GM12878 (cell line): ENCODE results near the gene SLC20A1. TPM values are rescaled to one million over a fixed set of nuclear protein-coding genes. Genes with fewer than 3 reads are reported as not detected.

ENCODE experiments used
- ATAC-seq: fragments of 200-7000 bp; cut with Tn5 transposase; 3 replicates; pipeline ENCODE4 v1.9.1; 2020; ENCODE audit warnings: mild to moderate bottlenecking, moderate library complexity
- BruUV-seq: library from RNA; stranded (reverse); fragments of 400-500 nt; replicated peaks from 2 replicates; lab custom pipeline; 2021; lab: Mats Ljungman, UMichigan
- CTCF ChIA-PET: fragments of 300-600 bp; sonication (Branson Sonifier 250); formaldehyde crosslinking; extraction: SDS; loops from one replicate; lab custom pipeline; 2021; ENCODE audit warnings: inconsistent platforms; lab: Yijun Ruan, JAX
- POLR2A ChIA-PET: fragments of 350-600 bp; formaldehyde crosslinking; extraction: SDS; loops from one replicate; lab custom pipeline; 2021; ENCODE audit warnings: inconsistent platforms; lab: Charles Lee
- RAD21 ChIA-PET: fragments of 300-600 bp; sonication (Branson Sonifier 250); formaldehyde crosslinking; loops from one replicate; lab custom pipeline; 2023; ENCODE audit warnings: antibody characterized with exemption; ENCODE audit not compliant: unreplicated experiment; lab: Charles Lee
- SMC1A ChIA-PET: fragments of 300-600 bp; sonication (Branson Sonifier 250); formaldehyde crosslinking; loops from one replicate; lab custom pipeline; 2023; ENCODE audit not compliant: unreplicated experiment, uncharacterized antibody; lab: Charles Lee
- DNase-seq: peaks from one replicate; pipeline ENCODE4 v3.0.0-alpha.2; 2011; ENCODE audit warnings: low read depth, low spot score
- FAIRE-seq: peaks from 3 replicates; lab custom pipeline; 2011; peaks lifted over from hg19 to GRCh38; lab: Jason Lieb, UNC
- H2AFZ ChIP-seq: 2 replicates; pipeline ENCODE4 v1.6.0; 2011; ENCODE audit warnings: low read depth, low read length, control low read depth; ENCODE audit not compliant: control insufficient read depth
- H3K27ac ChIP-seq: 2 replicates; pipeline ENCODE4 v1.5.1; 2011; ENCODE audit warnings: control low read depth; ENCODE audit not compliant: control insufficient read depth, insufficient read depth
- H3K27me3 ChIP-seq, 2 experiments: replicated peaks in 1 of 2; 2 replicates each; pipeline versions ENCODE4 v1.6.0 to v1.6.1; 2011; ENCODE audit warnings: low read length in 1 of 2; ENCODE audit not compliant: control insufficient read depth in 2 of 2, insufficient read depth in 2 of 2
- H3K36me3 ChIP-seq, 2 experiments: 2 replicates each; pipeline ENCODE4 v1.5.1; 2011; ENCODE audit warnings: low read length in 1 of 2; ENCODE audit not compliant: control insufficient read depth in 2 of 2, insufficient read depth in 2 of 2
- H3K4me1 ChIP-seq: 2 replicates; pipeline ENCODE4 v1.6.1; 2011; ENCODE audit warnings: mild to moderate bottlenecking, low read length, moderate library complexity, mixed read lengths; ENCODE audit not compliant: control insufficient read depth, insufficient read depth
- H3K4me2 ChIP-seq: 2 replicates; pipeline ENCODE4 v1.6.0; 2011; ENCODE audit warnings: control low read depth; ENCODE audit not compliant: control insufficient read depth, insufficient read depth
- H3K4me3 ChIP-seq: fragments of 200-600 bp; sonication (generic); 2 replicates; pipeline ENCODE4 v1.5.1; 2016
- H3K79me2 ChIP-seq: 2 replicates; pipeline ENCODE4 v1.6.0; 2011; ENCODE audit warnings: low read length; ENCODE audit not compliant: control insufficient read depth, insufficient read depth
- H3K9ac ChIP-seq: 2 replicates; pipeline ENCODE4 v1.8.0; 2011; ENCODE audit warnings: low read length, control low read depth, mixed read lengths; ENCODE audit not compliant: control insufficient read depth, insufficient read depth
- H3K9me3 ChIP-seq: replicated peaks from 3 replicates; pipeline ENCODE4 v1.5.1; 2011; ENCODE audit warnings: mild to moderate bottlenecking, low read length; ENCODE audit not compliant: control insufficient read depth, insufficient read depth
- H4K20me1 ChIP-seq: 2 replicates; pipeline ENCODE4 v1.6.0; 2011; ENCODE audit not compliant: control insufficient read depth, insufficient read depth
- BMI1 ChIP-seq: fragments of 450-650 bp; IDR thresholded peaks from 2 replicates; pipeline ENCODE4 v1.6.1; 2016; ENCODE audit warnings: mild to moderate bottlenecking, moderate library complexity, borderline replicate concordance
- CBFB ChIP-seq: IDR thresholded peaks from 2 replicates; pipeline ENCODE4 v1.6.1; 2016; ENCODE audit warnings: antibody characterized with exemption, low read depth
- CEBPB ChIP-seq, 2 experiments: fragments of 150-350 bp in 1 of 2; IDR thresholded peaks; 2 replicates each; pipeline ENCODE4 v1.6.1; 2012 to 2014; ENCODE audit warnings: low read depth in 2 of 2, low read length in 2 of 2, borderline replicate concordance in 1 of 2, inconsistent platforms in 1 of 2
- ELK1 ChIP-seq: IDR thresholded peaks from 2 replicates; pipeline ENCODE4 v1.6.1; 2012; ENCODE audit warnings: low read depth, low read length, improper control_type of control experiment
- MTA3 ChIP-seq: IDR thresholded peaks from 2 replicates; pipeline ENCODE4 v1.6.1; 2012; ENCODE audit warnings: low read length, inconsistent platforms, borderline replicate concordance
- ZNF274 ChIP-seq: IDR thresholded peaks from one replicate; pipeline ENCODE4 v1.8.0; 2011; ENCODE audit not compliant: insufficient read length, insufficient read depth
- ZNF687 ChIP-seq: fragments of 450-650 bp; IDR thresholded peaks from 2 replicates; pipeline ENCODE4 v1.6.1; 2017; ENCODE audit warnings: mild to moderate bottlenecking, moderate library complexity
- WGBS: methylation state at CpG from one replicate; pipeline ENCODE4 v1.1.6; 2016; ENCODE audit warnings: low lambda C conversion rate; ENCODE audit not compliant: insufficient replicate concordance, insufficient coverage; ENCODE audit errors: missing lambda C conversion rate; 5-methylcytosine and 5-hydroxymethylcytosine counted together
- in situ Hi-C: fragments of 300-500 bp; cut with MboI; formaldehyde crosslinking; loops from 9 replicates; pipeline ENCODE4 v1.14.3; 2018; ENCODE audit warnings: mixed read lengths
- intact Hi-C: fragments of 100-400 bp; cut with micrococcal nuclease; formaldehyde crosslinking; loops from one replicate; pipeline ENCODE4 v1.14.2; 2022; ENCODE audit not compliant: unreplicated experiment
- polyA plus RNA-seq, 11 experiments: library from polyadenylated mRNA; depleted of rRNA in 4 of 11; unstranded in 6 of 11; stranded (reverse) in 5 of 11; fragments of >200 nt; fragmentation: Nextera tagmentation in 4 of 11; fragmentation: Illumina TruSeq in 1 of 11; extraction: Ambion mirVana in 4 of 11; extraction: Trizol in 1 of 11; gene quantifications; 1 replicate in 1 of 11; 2 replicates in 10 of 11; pipeline versions ENCODE4 v1.2.1 to v1.2.3, GENCODE V29; 2011 to 2016; ENCODE audit warnings: inconsistent platforms in 2 of 11, missing spikeins in 2 of 11, low read depth in 1 of 11
- total RNA-seq, 4 experiments: library from RNA; depleted of rRNA in 3 of 4; stranded (reverse); fragments of >200 nt in 3 of 4; fragmentation: Illumina TruSeq in 1 of 4; extraction: Trizol in 1 of 4; gene quantifications; 2 replicates each; pipeline versions ENCODE4 v1.2.1 to v1.2.3, GENCODE V29; 2013 to 2021

SLC20A1 gene
- total and polyA plus RNA-seq, 10 of the 15 experiments (the other 5 are each of a cell fraction or from before 2014, with no cell fraction given), result 21.2 to 59.1 (median 43.2) TPM

GRCh38 chr2:112603731-112604130 lies 42.0 kb upstream of the SLC20A1 start (continued):
- TF ChIP-seq ELK1, result no peak
- no peak for TF ChIP-seq BMI1
- TF ChIP-seq, all 136 proteins: peak for 0

GRCh38 chr2:112604952-112605351 lies 40.8 kb upstream of the SLC20A1 start:
- Histone ChIP-seq H3K27ac (no peak overlapping the region), H3K4me1 (no peaks in the 10 kb centered on the region; the same call in 1 of the 2 replicates), H3K27me3 (no peaks in the 10 kb centered on the region), H3K4me2 (no peak overlapping the region), H3K36me3 (no peaks in the 10 kb centered on the region), H2AFZ (no peak overlapping the region), H4K20me1 (no peaks in the 10 kb centered on the region), H3K9me3 (no peaks in the 10 kb centered on the region), H3K79me2 (no peaks in the 10 kb centered on the region), H3K4me3 (no peak overlapping the region), H3K9ac (no peak overlapping the region)
- RAD21 ChIA-PET, result interaction anchor here (5.8 to 8.3 kb wide), 2 partner anchors 21 to 123 kb away, joined by 57 to 132 read pairs; no protein-coding TSS in a partner anchor
- TF ChIP-seq MTA3, result no peak
- TF ChIP-seq ZNF274, result no peak
- no peak for TF ChIP-seq CBFB
- TF ChIP-seq CEBPB (IDR thresholded peaks at IDR 0.05; ENCODE audit: borderline replicate concordance in 1 of 2, low read depth in 2 of 2, low read length in 2 of 2), result no peak
- TF ChIP-seq ZNF687, result no peak
- BruUV-seq, result no TSS peak
- CTCF ChIA-PET, result interaction anchor here (1.1 to 15.3 kb wide), 5 partner anchors 21 to 338 kb away, joined by 3 to 286 read pairs (median 9); no protein-coding TSS in a partner anchor
- ATAC-seq (no peak), FAIRE-seq (no peak), DNase-seq (no peak)
- SMC1A ChIA-PET, result interaction anchor here (0.5 to 8.0 kb wide), 3 partner anchors 13 to 427 kb away, joined by 3 to 122 read pairs (median 3); no protein-coding TSS in a partner anchor
- 10% methylated on average over 4 of the region's 4 CpGs for WGBS
- intact Hi-C loops, result loop anchor here (5.0 kb wide), 1 partner anchor 352 kb away; no protein-coding TSS in a partner anchor
- in situ Hi-C loops, result loop anchor here (5.0 kb wide), 1 partner anchor 117 kb away; the partner anchor contains the start of gene NT5DC4
- POLR2A ChIA-PET, result no interaction called here
